Measurements from ENCODE around the gene PDAP1.

The PDAP1 gene

GRCh38 chr7:99373091-99374066 lies 35.0 kb downstream of the PDAP1 start:
- no peak for DNase-seq (ENCODE audit: low spot score)
- TF ChIP-seq CTCF (IDR thresholded peaks at IDR 0.05; ENCODE audit: extremely low read depth, insufficient read depth, missing control alignments), result no peak
- in situ Hi-C loops (cut with MboI; ENCODE audit: low pct_unique_long_range_greater_than_20kb, low sequenced_read_pairs, unreplicated experiment), result no loop called here

GRCh38 chr7:99372275-99373090 lies 35.9 kb downstream of the PDAP1 start:
- TF ChIP-seq CTCF (IDR thresholded peaks at IDR 0.05; ENCODE audit: extremely low read depth, insufficient read depth, missing control alignments), result no peak
- in situ Hi-C loops (cut with MboI; ENCODE audit: low pct_unique_long_range_greater_than_20kb, low sequenced_read_pairs, unreplicated experiment), result no loop called here
- DNase-seq (ENCODE audit: low spot score), result no peak

DNA sequence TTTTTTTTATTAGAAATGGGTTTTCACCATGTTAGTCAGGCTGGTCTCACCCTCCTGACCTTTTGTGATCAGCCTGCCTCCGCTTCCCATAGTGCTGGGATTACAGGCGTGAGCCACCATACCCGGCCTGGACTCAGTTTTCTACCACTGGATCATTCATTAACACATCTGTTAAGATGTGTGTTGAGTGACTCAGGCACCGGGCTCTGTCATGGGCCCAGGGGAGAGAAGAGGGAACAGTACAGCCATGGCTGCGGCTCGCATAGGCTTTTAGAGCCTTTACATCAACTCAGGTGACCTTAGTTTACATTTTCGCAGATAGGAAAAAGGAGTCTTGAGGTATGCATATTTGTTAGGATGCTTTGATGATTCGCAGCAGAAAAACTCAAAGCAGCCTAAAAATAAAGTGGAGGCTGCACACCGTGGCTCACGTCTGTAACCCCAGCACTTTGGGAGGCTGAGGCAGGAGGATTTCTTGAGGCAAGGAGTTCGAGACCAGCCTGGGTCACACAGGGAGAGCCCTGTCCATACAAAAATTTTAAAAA lies 36.9 kb downstream of the PDAP1 start:
- in situ Hi-C loops (cut with MboI; ENCODE audit: low pct_unique_long_range_greater_than_20kb, low sequenced_read_pairs, unreplicated experiment), result no loop called here
- no peak for DNase-seq (ENCODE audit: low spot score)
- no peak for TF ChIP-seq CTCF (IDR thresholded peaks at IDR 0.05; ENCODE audit: extremely low read depth, insufficient read depth, missing control alignments)

- in situ Hi-C loops (cut with MboI; ENCODE audit: low pct_unique_long_range_greater_than_20kb, low sequenced_read_pairs, unreplicated experiment), result no loop called here
- TF ChIP-seq CTCF (IDR thresholded peaks at IDR 0.05; ENCODE audit: extremely low read depth, insufficient read depth, missing control alignments), result no peak
- DNase-seq (ENCODE audit: low spot score), result no peak
Observed at GRCh38 chr7:99369767-99370391, 38.5 kb downstream of the PDAP1 start.

- no peak for TF ChIP-seq CTCF (IDR thresholded peaks at IDR 0.05; ENCODE audit: extremely low read depth, insufficient read depth, missing control alignments)
- in situ Hi-C loops (cut with MboI; ENCODE audit: low pct_unique_long_range_greater_than_20kb, low sequenced_read_pairs, unreplicated experiment), result no loop called here
- no peak for DNase-seq (ENCODE audit: low spot score)
Observed at GRCh38 chr7:99368750-99369389, 39.5 kb downstream of the PDAP1 start.
